Adrenal gland (tissue), 12 donors: ENCODE results near the gene TTC23L. TPM values are rescaled to one million over a fixed set of nuclear protein-coding genes. Genes with fewer than 3 reads are reported as not detected.

Experiments used
- DNase-seq, 7 donors: peaks; one replicate each; pipeline ENCODE4 v3.0.0-alpha.2; 2019 to 2020
- H3K27ac ChIP-seq, 5 donors: fragments of 200-600 bp; sonication (generic) in 4 of 5; 1 replicate in 3 of 5; 2 replicates in 2 of 5; pipeline versions ENCODE4 v1.5.1 to v1.8.0; 2016 to 2020; ENCODE audit warnings: mild to moderate bottlenecking in 1 of 5
- H3K27me3 ChIP-seq: fragments of 200-600 bp; 2 replicates; pipeline ENCODE4 v1.8.0; 2021
- H3K36me3 ChIP-seq, 2 donors: fragments of 200-600 bp; replicated peaks in 1 of 2; 1 replicate in 1 of 2; 2 replicates in 1 of 2; pipeline versions ENCODE4 v1.5.1 to v1.8.0; 2018 to 2022
- H3K4me1 ChIP-seq, 2 donors: fragments of 200-600 bp; replicated peaks in 1 of 2; 1 replicate in 1 of 2; 2 replicates in 1 of 2; pipeline versions ENCODE4 v1.5.1 to v1.8.0; 2018 to 2021
- H3K4me3 ChIP-seq, 4 donors: fragments of 200-600 bp; sonication (generic) in 3 of 4; one replicate each; pipeline ENCODE4 v1.5.1; 2016 to 2018
- H3K9me3 ChIP-seq, 3 donors: fragments of 200-600 bp; sonication (generic) in 1 of 3; replicated peaks in 1 of 3; 1 replicate in 2 of 3; 2 replicates in 1 of 3; pipeline versions ENCODE4 v1.5.1 to v1.8.0; 2016 to 2021
- POLR2A ChIP-seq, 2 donors: fragments of 450-650 bp; IDR thresholded peaks; one replicate each; pipeline ENCODE4 v1.6.1; 2017; ENCODE audit warnings: antibody characterized with exemption in 2 of 2, mild to moderate bottlenecking in 2 of 2, moderate library complexity in 1 of 2
- WGBS, 4 donors: extraction: QIAGEN DNeasy Blood & Tissue Kit in 2 of 4; methylation state at CpG; one replicate each; pipeline versions ENCODE4 v1.1.5 to v1.1.7; 2013 to 2017; 5-methylcytosine and 5-hydroxymethylcytosine counted together
- intact Hi-C, 2 donors: fragments of 100-400 bp; cut with DNase I; formaldehyde crosslinking; loops; one replicate each; pipeline versions ENCODE4 v1.14.1 to v1.15.0; 2022 to 2023
- polyA plus RNA-seq, 3 donors: library from polyadenylated mRNA; stranded (reverse); fragments of 200-250 nt in 2 of 3; fragments of 350-450 nt in 1 of 3; fragmentation: Illumina TruSeq in 1 of 3; extraction: RNeasy Lipid Tissue Mini Kit (QIAGEN cat#74804) in 1 of 3; gene quantifications; one replicate each; pipeline ENCODE4 v1.2.3, GENCODE V29; 2013 to 2014
- total RNA-seq, 9 donors: library from RNA; depleted of rRNA in 4 of 9; stranded (reverse); fragments of >200 nt in 4 of 9; fragments of 120-200 nt in 1 of 9; fragmentation: NEBNext Ultra II Directional in 1 of 9; extraction: Animal tissue kit (Norgen Biotek cat#: 25700) in 1 of 9; gene quantifications; one replicate each; pipeline versions ENCODE4 v1.1.0 to v1.2.4, GENCODE V29; 2013 to 2023
- TF ChIP-seq, protein P1 (sequence below), 6 experiments: fragments of 450-650 bp in 4 of 6; fragments of 200-600 bp in 2 of 6; sonication (generic) in 1 of 6; IDR thresholded peaks; 1 replicate in 5 of 6; 2 replicates in 1 of 6; pipeline versions ENCODE4 v1.5.1 to v1.8.0; 2016 to 2021; ENCODE audit warnings: antibody characterized with exemption in 6 of 6, mild to moderate bottlenecking in 2 of 6, moderate library complexity in 1 of 6
- donor health status: healthy with polysubstance abuse.
- donor health status: Bipolar disorder and iron deficiency.
- donor health status: DM: yes; HTN: yes; CAD: no.
- donor health status: DM: no; HTN: no; CAD: no.
- donor health status: DM: no; HTN: no; CAD: no.
- donor health status: DM: yes; HTN: yes; CAD: no.

The TTC23L gene
- total and polyA plus RNA-seq, 12 donors = 0.40 to 4.8 (median 2.9) TPM; not detected in 2

DNA sequence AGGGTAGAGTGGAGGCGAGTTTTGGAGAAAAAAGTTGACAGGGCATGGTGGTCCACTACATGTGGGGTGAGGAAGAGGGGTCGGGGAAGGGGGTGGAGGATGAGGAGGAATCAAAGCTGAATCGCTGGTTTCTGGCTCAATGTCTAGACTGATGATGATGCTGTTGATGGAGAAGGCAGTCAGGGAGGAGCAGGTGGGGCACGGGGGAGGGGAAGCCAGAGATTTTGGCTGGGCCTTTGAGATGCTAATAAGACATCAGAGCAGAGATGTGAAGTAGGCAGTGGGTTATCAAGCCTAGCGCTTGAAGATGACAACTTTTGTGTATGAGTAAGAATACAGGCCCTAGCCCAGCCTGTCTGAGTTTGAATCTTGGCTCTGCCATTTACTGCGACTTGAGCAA, 32.4 kb upstream of the TTC23L start:
- no peaks in the 10 kb centered on the region for H3K4me1 ChIP-seq
- H3K36me3 ChIP-seq = no peaks in the 10 kb centered on the region
- WGBS, 4 donors = 91 to 95% (median 92%) methylated on average over 6 of the region's 6 CpGs
- no peak for TF ChIP-seq POLR2A (IDR thresholded peaks at IDR 0.05)
- TF ChIP-seq, protein P1, sequence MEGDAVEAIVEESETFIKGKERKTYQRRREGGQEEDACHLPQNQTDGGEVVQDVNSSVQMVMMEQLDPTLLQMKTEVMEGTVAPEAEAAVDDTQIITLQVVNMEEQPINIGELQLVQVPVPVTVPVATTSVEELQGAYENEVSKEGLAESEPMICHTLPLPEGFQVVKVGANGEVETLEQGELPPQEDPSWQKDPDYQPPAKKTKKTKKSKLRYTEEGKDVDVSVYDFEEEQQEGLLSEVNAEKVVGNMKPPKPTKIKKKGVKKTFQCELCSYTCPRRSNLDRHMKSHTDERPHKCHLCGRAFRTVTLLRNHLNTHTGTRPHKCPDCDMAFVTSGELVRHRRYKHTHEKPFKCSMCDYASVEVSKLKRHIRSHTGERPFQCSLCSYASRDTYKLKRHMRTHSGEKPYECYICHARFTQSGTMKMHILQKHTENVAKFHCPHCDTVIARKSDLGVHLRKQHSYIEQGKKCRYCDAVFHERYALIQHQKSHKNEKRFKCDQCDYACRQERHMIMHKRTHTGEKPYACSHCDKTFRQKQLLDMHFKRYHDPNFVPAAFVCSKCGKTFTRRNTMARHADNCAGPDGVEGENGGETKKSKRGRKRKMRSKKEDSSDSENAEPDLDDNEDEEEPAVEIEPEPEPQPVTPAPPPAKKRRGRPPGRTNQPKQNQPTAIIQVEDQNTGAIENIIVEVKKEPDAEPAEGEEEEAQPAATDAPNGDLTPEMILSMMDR (IDR thresholded peaks at IDR 0.05) = no peak
- no peaks in the 10 kb centered on the region for H3K9me3 ChIP-seq
- no peak for DNase-seq
- H3K4me3 ChIP-seq = no peak overlapping the region
- intact Hi-C loops = no loop called here
- H3K27me3 ChIP-seq = no peaks in the 10 kb centered on the region
- no peak overlapping the region for H3K27ac ChIP-seq

DNA sequence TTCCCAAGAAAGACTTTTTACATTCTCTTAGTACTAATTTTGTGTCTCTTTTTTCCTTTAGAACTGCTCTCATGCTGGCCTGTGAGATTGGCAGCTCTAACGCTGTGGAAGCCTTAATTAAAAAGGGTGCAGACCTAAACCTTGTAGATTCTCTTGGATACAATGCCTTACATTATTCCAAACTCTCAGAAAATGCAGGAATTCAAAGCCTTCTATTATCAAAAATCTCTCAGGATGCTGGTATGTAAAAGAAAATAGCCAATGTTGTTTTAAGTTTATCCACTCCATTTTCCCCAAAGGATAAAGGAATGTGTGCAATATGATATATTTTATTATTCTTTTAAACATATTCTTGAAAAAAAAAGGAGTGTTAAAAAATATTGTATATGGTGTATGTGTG, 27.3 kb upstream of the TTC23L start:
- WGBS, 4 donors = 77 to 85% (median 82%) methylated on average over 1 of the region's 1 CpG
- Histone ChIP-seq H3K4me1 (no peaks in the 10 kb centered on the region), H3K9me3 (no peaks in the 10 kb centered on the region), H3K36me3 (no peaks in the 10 kb centered on the region), H3K27ac (no peak overlapping the region), H3K4me3 (no peak overlapping the region), H3K27me3 (no peaks in the 10 kb centered on the region)
- no peak for DNase-seq
- TF ChIP-seq, protein P1 (IDR thresholded peaks at IDR 0.05) = no peak
- TF ChIP-seq POLR2A (IDR thresholded peaks at IDR 0.05) = no peak
- intact Hi-C loops = no loop called here

DNA sequence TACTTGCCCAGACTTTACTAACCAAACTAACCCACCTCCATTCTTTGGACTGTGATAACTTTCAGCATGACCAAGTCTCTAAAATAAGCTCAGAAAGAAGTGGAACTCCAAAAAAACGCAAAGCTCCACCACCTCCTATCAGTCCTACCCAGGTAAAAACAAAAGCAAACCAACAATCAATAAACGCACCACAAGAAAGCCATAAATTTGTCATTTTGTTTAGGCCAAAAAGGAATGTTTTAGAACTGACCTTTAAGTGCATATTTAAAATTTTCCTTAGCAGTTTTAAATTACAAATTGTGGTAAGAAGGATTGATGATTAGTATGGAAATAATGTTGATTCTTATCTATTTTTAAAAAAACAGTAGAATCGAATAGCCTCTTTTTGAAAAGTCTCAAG, 25.5 kb upstream of the TTC23L start:
- no peaks in the 10 kb centered on the region for H3K9me3 ChIP-seq
- H3K36me3 ChIP-seq = no peaks in the 10 kb centered on the region
- H3K27ac ChIP-seq = no peak overlapping the region
- TF ChIP-seq, protein P1 (IDR thresholded peaks at IDR 0.05) = no peak
- no peak for TF ChIP-seq POLR2A (IDR thresholded peaks at IDR 0.05)
- H3K27me3 ChIP-seq = no peaks in the 10 kb centered on the region
- no peak for DNase-seq
- no peak overlapping the region for H3K4me3 ChIP-seq
- 66 to 75% (median 72%) methylated on average over 3 of the region's 3 CpGs for WGBS, 4 donors
- intact Hi-C loops = no loop called here
- no peaks in the 10 kb centered on the region for H3K4me1 ChIP-seq

DNA sequence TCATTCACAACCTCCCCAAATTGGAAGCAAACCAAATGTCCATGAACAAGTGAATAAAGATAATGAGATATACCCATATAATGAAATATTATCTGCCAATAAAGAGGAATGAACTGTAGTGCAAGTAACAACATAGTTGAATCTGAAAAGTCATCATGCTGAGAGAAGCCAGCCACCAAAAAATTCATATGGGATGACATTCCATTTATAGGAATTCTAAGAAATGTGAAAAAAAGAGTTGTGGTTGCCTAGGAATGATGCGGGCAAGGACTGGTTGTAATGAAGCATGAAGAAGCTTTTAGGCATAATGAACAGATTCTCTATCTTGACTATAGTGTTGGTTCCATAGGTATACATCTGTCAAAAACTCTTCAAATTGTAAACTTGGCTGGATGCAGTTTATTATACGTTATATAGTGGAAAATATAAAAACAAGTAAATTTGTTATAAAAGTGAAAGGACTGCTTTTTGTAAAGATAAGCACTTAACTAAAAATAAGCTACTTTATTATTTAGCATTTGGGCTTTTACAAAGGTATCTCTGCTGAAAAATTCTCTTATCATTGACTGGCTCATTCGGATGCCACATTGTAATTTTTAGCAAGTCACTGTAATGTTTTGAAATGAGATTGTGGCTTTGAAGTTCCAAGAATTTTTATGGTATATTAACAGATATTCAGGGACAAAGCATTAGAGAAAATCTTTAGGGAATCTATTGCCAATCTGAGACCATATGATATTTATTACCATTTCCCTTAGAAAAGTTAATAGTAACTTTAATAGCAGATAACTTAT, 21.2 kb upstream of the TTC23L start:
- Histone ChIP-seq H3K4me3 (no peak overlapping the region), H3K4me1 (peaks cover 0 to 4% of the 10 kb centered on the region in 2 donors), H3K9me3 (no peaks in the 10 kb centered on the region), H3K36me3 (no peaks in the 10 kb centered on the region), H3K27me3 (no peaks in the 10 kb centered on the region), H3K27ac (no peak overlapping the region)
- intact Hi-C loops = no loop called here
- WGBS, 4 donors = 90 to 94% (median 92%) methylated on average over 3 of the region's 3 CpGs
- no peak for TF ChIP-seq POLR2A (IDR thresholded peaks at IDR 0.05)
- TF ChIP-seq, protein P1 (IDR thresholded peaks at IDR 0.05) = no peak
- DNase-seq = no peak
